Suprapubic skin (tissue), 4 donors: Measurements from ENCODE around the gene LCN10.
A peak's percentile ranks its signal among the peaks of the same experiment; 100 is the strongest.

Source experiments
- CTCF ChIP-seq, 2 donors: fragments of 200-600 bp in 1 of 2; fragments of 450-650 bp in 1 of 2; sonication (generic) in 1 of 2; IDR thresholded peaks; one replicate each; pipeline ENCODE4 v1.5.1; 2016 to 2019; ENCODE audit warnings: antibody characterized with exemption in 2 of 2, mild to moderate bottlenecking in 1 of 2, moderate library complexity in 1 of 2
- POLR2A ChIP-seq, 2 donors: fragments of 450-650 bp; IDR thresholded peaks; one replicate each; pipeline ENCODE4 v1.6.1; 2017; ENCODE audit warnings: antibody characterized with exemption in 2 of 2, mild to moderate bottlenecking in 2 of 2, moderate library complexity in 2 of 2
- POLR2AphosphoS5 ChIP-seq, 3 donors: sonication (generic); formaldehyde crosslinking; IDR thresholded peaks; one replicate each; pipeline ENCODE4 v1.6.1; 2017; ENCODE audit warnings: antibody characterized with exemption in 3 of 3

DNA sequence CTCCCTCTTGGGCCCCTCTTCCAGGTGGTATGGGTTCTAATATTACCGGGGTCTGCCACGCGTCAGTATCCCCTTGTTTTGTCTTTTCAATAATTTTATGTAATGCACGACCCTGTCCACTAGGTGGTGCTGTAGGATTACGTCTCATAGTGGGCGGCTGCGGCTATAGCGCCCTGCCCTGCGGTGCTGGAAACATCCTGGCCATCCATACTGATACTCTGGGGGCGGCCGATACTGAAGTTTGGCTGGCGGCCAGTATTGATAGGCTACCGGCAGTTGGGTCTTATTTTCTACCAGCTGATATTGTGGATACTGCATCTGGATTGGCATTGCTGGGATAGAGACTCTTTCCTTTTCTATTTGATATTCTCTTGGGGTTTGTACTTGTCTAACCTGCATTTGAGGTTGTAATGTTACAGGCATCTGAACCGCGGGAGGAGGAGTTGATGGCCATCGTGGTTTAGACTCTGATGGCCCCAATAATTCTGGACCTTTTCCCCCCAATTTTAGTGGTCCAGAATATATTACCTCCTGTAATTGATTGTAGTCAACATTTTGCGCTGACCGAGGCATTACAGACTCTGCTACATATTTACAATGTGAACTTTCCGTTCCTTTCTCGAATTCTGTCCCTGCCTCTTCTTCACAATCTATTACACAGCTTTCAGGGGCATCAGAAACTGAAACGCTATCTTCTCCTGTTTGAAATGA, 45.1 kb upstream of the LCN10 start:
- TF ChIP-seq POLR2A (IDR thresholded peaks at IDR 0.05) (no peak), CTCF (IDR thresholded peaks at IDR 0.05) (peak; percentile 70 to 89), POLR2AphosphoS5 (IDR thresholded peaks at IDR 0.05) (no peak)
